GM12878 (cell line): ENCODE measurements around the gene FAM171A1.

Source experiments
- BHLHE40 ChIP-seq, 2 experiments: fragments of 450-650 bp in 1 of 2; IDR thresholded peaks; 2 replicates each; pipeline ENCODE4 v1.6.1; 2011 to 2017; ENCODE audit warnings: low read depth in 2 of 2, borderline replicate concordance in 1 of 2, improper control_type of control experiment in 1 of 2, low read length in 1 of 2, mild to moderate bottlenecking in 1 of 2
- HCFC1 ChIP-seq: fragments of 150-350 bp; IDR thresholded peaks from 2 replicates; pipeline ENCODE4 v1.6.1; 2014; ENCODE audit warnings: low read length
- RAD21 ChIP-seq: IDR thresholded peaks from 2 replicates; pipeline ENCODE4 v1.6.1; 2011; ENCODE audit warnings: mild to moderate bottlenecking, low read depth, low read length, moderate library complexity; ENCODE audit not compliant: insufficient read depth
- SP1 ChIP-seq: IDR thresholded peaks from one replicate; pipeline ENCODE4 v1.6.1; 2011; ENCODE audit warnings: low read depth, low read length
- TBL1XR1 ChIP-seq: IDR thresholded peaks from 2 replicates; pipeline ENCODE4 v1.6.1; 2012; ENCODE audit warnings: low read depth, low read length, improper control_type of control experiment
- ZBTB33 ChIP-seq: fragments of 450-650 bp; IDR thresholded peaks from 2 replicates; pipeline ENCODE4 v1.6.1; 2017; ENCODE audit warnings: mild to moderate bottlenecking
- TF ChIP-seq, protein P1 (sequence below), 3 experiments: IDR thresholded peaks in 2 of 3; conservative IDR thresholded peaks in 1 of 3; 2 replicates each; pipeline ENCODE4 v1.5.1; 2011; ENCODE audit warnings: low read depth in 3 of 3, low read length in 3 of 3, mild to moderate bottlenecking in 3 of 3, control low read depth in 2 of 3, moderate library complexity in 2 of 3, inconsistent platforms in 1 of 3, mixed read lengths in 1 of 3; ENCODE audit not compliant: control insufficient read depth in 2 of 3, insufficient read depth in 1 of 3; ENCODE audit errors: extremely low read depth in 1 of 3

DNA sequence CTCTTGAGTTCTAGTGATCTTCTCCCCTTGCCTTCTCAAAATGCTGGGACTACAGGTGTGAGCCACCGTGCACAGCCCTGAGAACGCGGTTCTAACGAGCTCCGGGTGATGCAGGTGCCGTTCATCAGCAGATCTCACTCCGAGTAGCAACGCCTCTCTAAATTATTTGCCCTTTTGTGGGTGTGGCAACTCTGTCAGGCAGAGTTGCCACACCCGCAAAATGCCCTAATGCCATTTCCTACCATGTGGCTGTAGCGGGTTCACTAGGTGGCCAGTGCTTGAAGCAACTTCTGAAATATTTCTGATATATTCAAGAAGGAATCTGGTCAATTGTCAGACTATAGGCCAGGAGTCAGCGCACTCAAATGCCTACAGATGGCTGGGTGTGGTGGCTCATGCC lies 139.7 kb downstream of the FAM171A1 start:
- TF ChIP-seq HCFC1 = no peak
- TF ChIP-seq RAD21 = no peak
- no peak for TF ChIP-seq TBL1XR1
- TF ChIP-seq, protein P1, sequence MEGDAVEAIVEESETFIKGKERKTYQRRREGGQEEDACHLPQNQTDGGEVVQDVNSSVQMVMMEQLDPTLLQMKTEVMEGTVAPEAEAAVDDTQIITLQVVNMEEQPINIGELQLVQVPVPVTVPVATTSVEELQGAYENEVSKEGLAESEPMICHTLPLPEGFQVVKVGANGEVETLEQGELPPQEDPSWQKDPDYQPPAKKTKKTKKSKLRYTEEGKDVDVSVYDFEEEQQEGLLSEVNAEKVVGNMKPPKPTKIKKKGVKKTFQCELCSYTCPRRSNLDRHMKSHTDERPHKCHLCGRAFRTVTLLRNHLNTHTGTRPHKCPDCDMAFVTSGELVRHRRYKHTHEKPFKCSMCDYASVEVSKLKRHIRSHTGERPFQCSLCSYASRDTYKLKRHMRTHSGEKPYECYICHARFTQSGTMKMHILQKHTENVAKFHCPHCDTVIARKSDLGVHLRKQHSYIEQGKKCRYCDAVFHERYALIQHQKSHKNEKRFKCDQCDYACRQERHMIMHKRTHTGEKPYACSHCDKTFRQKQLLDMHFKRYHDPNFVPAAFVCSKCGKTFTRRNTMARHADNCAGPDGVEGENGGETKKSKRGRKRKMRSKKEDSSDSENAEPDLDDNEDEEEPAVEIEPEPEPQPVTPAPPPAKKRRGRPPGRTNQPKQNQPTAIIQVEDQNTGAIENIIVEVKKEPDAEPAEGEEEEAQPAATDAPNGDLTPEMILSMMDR (IDR thresholded peaks at IDR 0.05 in 2 of 3, conservative IDR thresholded peaks at IDR 0.05 in 1 of 3; ENCODE audit: control insufficient read depth in 2 of 3, extremely low read depth in 1 of 3, insufficient read depth in 1 of 3, low read depth in 3 of 3, low read length in 3 of 3) = no peak
- TF ChIP-seq SP1 = no peak
- TF ChIP-seq BHLHE40 (IDR thresholded peaks at IDR 0.05; ENCODE audit: borderline replicate concordance in 1 of 2, low read depth in 2 of 2, low read length in 1 of 2) = no peak
- TF ChIP-seq ZBTB33 = no peak
